Myocyte (in vitro differentiated cells): Measurements from ENCODE around the gene OR6S1. TPM values are rescaled to one million over a fixed set of nuclear protein-coding genes. Genes with fewer than 3 reads are reported as not detected.
"Not testable (repeated sequence)": the region's sequence is repeated elsewhere in the genome, so short reads cannot be mapped to it uniquely, and the experiment has no call there.

Source experiments
- DNase-seq: peaks from one replicate; pipeline ENCODE4 v3.0.0-alpha.2; 2012; ENCODE audit warnings: low read depth
- total RNA-seq: library from RNA; depleted of rRNA; stranded (reverse); fragments of >200 nt; gene quantifications from 2 replicates; pipeline ENCODE4 v1.2.3, GENCODE V29; 2014

Gene OR6S1
- total RNA-seq, 1 donor from 2014 or later: not detected

GRCh38 chr14:20611277-20611676 is 30.2 kb downstream of the OR6S1 start:
- no peak for DNase-seq

- peak; percentile 71 for DNase-seq
Measured at GRCh38 chr14:20610002-20610765, 31.3 kb downstream of the OR6S1 start.

- peak; percentile 94 for DNase-seq
Measured at GRCh38 chr14:20609215-20610001, 32.1 kb downstream of the OR6S1 start.

GRCh38 chr14:20608383-20609110 is 32.9 kb downstream of the OR6S1 start:
- no peak for DNase-seq

GRCh38 chr14:20607617-20608016 is 33.9 kb downstream of the OR6S1 start:
- no peak for DNase-seq

DNA sequence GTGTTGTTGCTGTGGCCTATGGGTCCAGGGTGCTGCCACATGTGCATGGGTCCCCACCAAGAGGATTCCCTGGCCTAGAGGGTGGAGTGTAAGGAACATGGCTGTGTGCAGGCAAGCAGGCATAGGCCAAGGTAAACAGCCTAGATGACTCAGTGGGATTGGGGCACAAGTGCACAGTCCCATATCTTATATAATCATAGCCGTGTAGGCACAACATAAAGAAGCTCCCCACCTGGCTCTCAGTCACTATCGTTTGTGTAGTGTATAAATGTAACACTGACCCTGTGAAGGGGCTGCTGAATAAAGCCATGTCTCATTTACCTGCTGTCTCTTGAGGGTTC is 34.6 kb downstream of the OR6S1 start:
- no peak for DNase-seq

DNA sequence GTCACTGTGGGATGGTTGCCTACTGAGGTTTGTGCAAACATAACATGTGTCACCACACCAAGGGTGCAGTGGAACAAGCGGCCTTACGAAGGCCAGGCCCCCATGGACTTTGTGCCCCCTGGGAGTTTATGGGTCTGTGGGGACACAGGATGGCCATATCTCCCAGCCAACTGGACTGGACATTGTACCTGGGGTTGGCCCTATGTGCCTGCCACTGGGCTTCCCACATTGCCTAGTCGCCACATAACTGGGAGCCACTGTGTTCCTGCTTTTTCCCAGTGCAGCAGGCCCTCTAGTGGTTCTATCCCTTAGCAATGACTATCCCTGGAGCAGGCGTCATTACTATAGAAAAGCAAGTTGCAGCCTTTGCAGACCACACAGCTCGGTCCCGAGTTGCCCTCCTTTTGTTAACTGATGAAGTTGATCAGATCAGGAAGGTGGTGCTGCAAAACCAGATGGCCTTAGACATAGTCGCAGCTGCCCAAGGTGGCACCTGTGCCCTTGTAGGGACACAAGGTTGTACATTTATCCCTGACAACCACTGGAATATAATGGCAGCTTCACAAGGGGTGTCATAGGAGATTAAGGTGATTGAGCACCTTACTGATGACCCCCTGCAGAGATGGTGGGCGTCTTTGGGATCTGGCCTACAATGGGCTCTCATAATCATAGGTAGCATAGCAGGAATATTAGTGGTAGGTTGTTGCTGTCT is 35.1 kb downstream of the OR6S1 start:
- peak; percentile 15 for DNase-seq

GRCh38 chr14:20603813-20604690 is 37.4 kb downstream of the OR6S1 start:
- DNase-seq: peak; percentile 35

GRCh38 chr14:20602583-20602982 is 38.9 kb downstream of the OR6S1 start:
- no peak for DNase-seq

DNA sequence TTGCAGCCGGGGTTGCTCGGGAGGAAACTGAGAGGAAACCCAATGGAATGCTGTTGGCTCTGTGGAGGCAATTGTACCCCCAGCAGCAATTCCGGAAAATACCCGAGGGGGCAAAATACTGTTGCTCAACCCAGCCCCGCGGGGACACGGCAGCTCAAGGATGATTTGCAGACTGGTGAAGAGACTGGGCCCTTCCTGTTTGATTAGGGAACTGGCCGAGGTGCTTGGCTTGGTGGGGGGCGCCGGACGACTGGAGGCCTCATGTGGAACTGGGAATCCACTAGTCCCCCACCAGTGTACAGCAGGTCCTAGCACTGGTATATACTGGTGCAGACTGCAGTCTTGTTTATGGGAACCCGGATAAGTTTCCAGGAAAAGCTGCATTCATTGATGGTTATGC is 40.0 kb downstream of the OR6S1 start:
- DNase-seq: no peak

GRCh38 chr14:20597108-20597507 is 44.4 kb downstream of the OR6S1 start:
- no peak for DNase-seq

GRCh38 chr14:20595726-20596125 is 45.8 kb downstream of the OR6S1 start:
- not testable (repeated sequence) for DNase-seq

GRCh38 chr14:20592574-20592973 is 48.9 kb downstream of the OR6S1 start:
- no peak for DNase-seq

GRCh38 chr14:20591235-20591634 is 50.3 kb downstream of the OR6S1 start, which contains the start of gene RNASE12:
Gene RNASE12 (minus strand): TSS chr14:20591376. CDS start chr14:20590723, 653 bp downstream.
- no peak for DNase-seq

Other genes with a start within 250 kb of the OR6S1 start
- gene TEP1, start 228.2 kb downstream of the OR6S1 start, total RNA-seq: 17.1 and 21.8 TPM in 2 replicates
- gene KLHL33, start 205.5 kb downstream of the OR6S1 start, total RNA-seq: 0.05 and 0.16 TPM in 2 replicates
- gene OSGEP, start 186.9 kb downstream of the OR6S1 start, total RNA-seq: 33.2 and 36.2 TPM in 2 replicates
- gene APEX1, start 186.5 kb downstream of the OR6S1 start, total RNA-seq: 125 and 145 TPM in 2 replicates
- gene PIP4P1, start 180.3 kb downstream of the OR6S1 start, total RNA-seq: 21.1 and 22.2 TPM in 2 replicates
- gene PNP, start 172.3 kb downstream of the OR6S1 start, total RNA-seq: 4.9 and 5.2 TPM in 2 replicates
- not detected in 2 replicates for gene RNASE10, start 136.2 kb downstream of the OR6S1 start, total RNA-seq
- not detected in 2 replicates for gene RNASE9, start 80.6 kb downstream of the OR6S1 start, total RNA-seq
- gene RNASE11, start 53.7 kb downstream of the OR6S1 start, total RNA-seq: not detected in 2 replicates
- not detected in 2 replicates for gene RNASE12, start 50.3 kb downstream of the OR6S1 start, total RNA-seq
- gene RNASE4, start 42.9 kb upstream of the OR6S1 start, total RNA-seq: 4.7 and 7.2 TPM in 2 replicates
- 0.42 and 1.4 TPM in 2 replicates for gene ANG, start 47.1 kb upstream of the OR6S1 start, total RNA-seq
- not detected in 2 replicates for gene EDDM3A, start 104.2 kb upstream of the OR6S1 start, total RNA-seq
- gene EDDM3B, start 126.7 kb upstream of the OR6S1 start, total RNA-seq: not detected in 2 replicates
- gene RNASE6, start 139.6 kb upstream of the OR6S1 start, total RNA-seq: not detected in 2 replicates
- not detected in 2 replicates for gene RNASE1, start 161.2 kb upstream of the OR6S1 start, total RNA-seq
- gene RNASE3, start 249.7 kb upstream of the OR6S1 start, total RNA-seq: not detected in 2 replicates